Neural cell (in vitro differentiated cells): Measurements from ENCODE around the gene WIF1. TPM values are rescaled to one million over a fixed set of nuclear protein-coding genes. Genes with fewer than 3 reads are reported as not detected.

ENCODE experiments used
- H2AFZ ChIP-seq: fragments of 200-600, 300-800 bp; sonication (generic), shearing (Covaris generic); 2 replicates; pipeline ENCODE4 v1.6.0; 2014; ENCODE audit warnings: low read depth, mild to moderate bottlenecking, antibody characterized with exemption, low read length, moderate library complexity
- H3F3A ChIP-seq: fragments of 200-600 bp; shearing (Covaris generic); 2 replicates; pipeline ENCODE4 v1.6.1; 2016; ENCODE audit warnings: mild to moderate bottlenecking, moderate library complexity, mixed read lengths, antibody characterized with exemption, low read length; ENCODE audit not compliant: insufficient read depth, poor library complexity, severe bottlenecking
- H3K27ac ChIP-seq: fragments of 200-600, 300-800 bp; sonication (generic), shearing (Covaris generic); 2 replicates; pipeline ENCODE4 v1.5.1; 2014; ENCODE audit warnings: mild to moderate bottlenecking, low read length, moderate library complexity
- H3K27me3 ChIP-seq: fragments of 300-800, 200-600 bp; sonication (generic), shearing (Covaris generic); 2 replicates; pipeline ENCODE4 v1.6.0; 2014; ENCODE audit warnings: mild to moderate bottlenecking, low read depth, low read length, moderate library complexity; ENCODE audit not compliant: insufficient read depth
- H3K36me3 ChIP-seq: fragments of 300-800, 200-600 bp; sonication (generic), shearing (Covaris generic); 2 replicates; pipeline ENCODE4 v1.5.1; 2014; ENCODE audit warnings: mild to moderate bottlenecking, antibody characterized with exemption, low read length, moderate library complexity; ENCODE audit not compliant: insufficient read depth
- H3K4me2 ChIP-seq: fragments of 300-800, 200-600 bp; sonication (generic), shearing (Covaris generic); 2 replicates; pipeline ENCODE4 v1.6.0; 2014; ENCODE audit warnings: mild to moderate bottlenecking, low read length
- H3K4me3 ChIP-seq: fragments of 300-800, 200-600 bp; sonication (generic), shearing (Covaris generic); 2 replicates; pipeline ENCODE4 v1.5.1; 2014; ENCODE audit warnings: mild to moderate bottlenecking, low read length, moderate library complexity
- H3K79me2 ChIP-seq: fragments of 200-600 bp; shearing (Covaris generic); replicated peaks from 2 replicates; pipeline ENCODE4 v1.6.0; 2014; ENCODE audit warnings: mild to moderate bottlenecking, low read length, moderate library complexity; ENCODE audit not compliant: insufficient read depth
- H3K9ac ChIP-seq: fragments of 300-800, 200-600 bp; sonication (generic), shearing (Covaris generic); 2 replicates; pipeline ENCODE4 v1.6.1; 2016; ENCODE audit warnings: mild to moderate bottlenecking, low read length, mixed read lengths
- H3K9me2 ChIP-seq: fragments of 200-600 bp; shearing (Covaris generic); 2 replicates; pipeline ENCODE4 v1.6.1; 2016; ENCODE audit warnings: mild to moderate bottlenecking, low read length, mixed read lengths; ENCODE audit not compliant: insufficient read depth
- H3K9me3 ChIP-seq: fragments of 200-600, 300-800 bp; sonication (generic), shearing (Covaris generic); 2 replicates; pipeline ENCODE4 v1.6.1; 2016; ENCODE audit warnings: mild to moderate bottlenecking, mixed run types, low read length, moderate library complexity, mixed read lengths
- H4K20me1 ChIP-seq: fragments of 200-600 bp; shearing (Covaris generic); 2 replicates; pipeline ENCODE4 v1.6.1; 2016; ENCODE audit warnings: mild to moderate bottlenecking, mixed run types; ENCODE audit not compliant: insufficient read depth
- CTCF ChIP-seq: fragments of 450-650 bp; IDR thresholded peaks from 2 replicates; pipeline ENCODE4 v1.5.1; 2014; ENCODE audit warnings: antibody characterized with exemption, mild to moderate bottlenecking, moderate library complexity; ENCODE audit not compliant: poor library complexity, severe bottlenecking
- EP300 ChIP-seq: fragments of 450-650 bp; conservative IDR thresholded peaks from 2 replicates; pipeline ENCODE4 v1.6.1; 2014; ENCODE audit warnings: antibody characterized with exemption, mild to moderate bottlenecking, moderate library complexity; ENCODE audit not compliant: poor library complexity, severe bottlenecking
- EZH2 ChIP-seq: fragments of 200-600, 300-800 bp; shearing (Covaris generic), sonication (generic); IDR thresholded peaks from 2 replicates; pipeline ENCODE4 v1.6.1; 2014; ENCODE audit warnings: antibody characterized with exemption, low read length, borderline replicate concordance, mild to moderate bottlenecking; ENCODE audit not compliant: insufficient read depth, poor library complexity, severe bottlenecking
- MXI1 ChIP-seq: fragments of 450-650 bp; conservative IDR thresholded peaks from 2 replicates; pipeline ENCODE4 v1.6.1; 2014; ENCODE audit warnings: antibody characterized with exemption, mild to moderate bottlenecking; ENCODE audit not compliant: poor library complexity, severe bottlenecking
- POLR2AphosphoS5 ChIP-seq: IDR thresholded peaks from 2 replicates; pipeline ENCODE4 v1.6.1; 2012
- RAD21 ChIP-seq: fragments of 450-650 bp; conservative IDR thresholded peaks from 2 replicates; pipeline ENCODE4 v1.6.1; 2014; ENCODE audit warnings: antibody characterized with exemption, mild to moderate bottlenecking, moderate library complexity
- SMC3 ChIP-seq: fragments of 450-650 bp; conservative IDR thresholded peaks from 2 replicates; pipeline ENCODE4 v1.6.1; 2014; ENCODE audit warnings: antibody characterized with exemption, mild to moderate bottlenecking, moderate library complexity; ENCODE audit not compliant: poor library complexity
- TAF1 ChIP-seq: IDR thresholded peaks from 2 replicates; pipeline ENCODE4 v1.6.1; 2012; ENCODE audit warnings: low read depth
- polyA plus RNA-seq: library from polyadenylated mRNA; depleted of rRNA; stranded (reverse); fragments of >200 nt; gene quantifications from 2 replicates; pipeline ENCODE4 v1.2.3, GENCODE V29; 2014
- TF ChIP-seq, protein P1 (sequence below): IDR thresholded peaks from 2 replicates; pipeline ENCODE4 v1.6.1; 2012; ENCODE audit warnings: borderline replicate concordance

WIF1 gene
- polyA plus RNA-seq, 1 donor from 2014 or later, result 0.77 TPM

DNA sequence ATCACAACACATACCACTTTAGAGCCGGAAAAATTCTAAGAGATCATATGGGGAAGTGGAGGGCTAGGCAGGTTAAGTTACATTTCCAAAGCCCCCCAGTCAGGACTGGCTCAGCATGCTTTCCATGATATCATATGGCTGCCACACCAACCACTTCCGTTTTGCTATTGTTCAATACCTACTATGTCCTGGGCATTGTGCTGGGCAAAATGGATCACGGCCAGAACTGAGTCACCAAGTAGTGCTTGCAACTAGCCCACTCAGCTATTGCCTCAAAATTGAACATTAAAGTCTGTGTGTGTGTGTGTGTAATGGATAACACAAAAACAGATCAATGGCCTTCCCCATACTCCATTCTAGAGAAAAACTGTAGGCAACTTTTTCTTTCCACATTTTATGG, 22.7 kb downstream of the WIF1 start:
- H3F3A ChIP-seq, result no peaks in the 10 kb centered on the region
- H3K4me3 ChIP-seq, result no peak overlapping the region
- H3K4me2 ChIP-seq, result no peak overlapping the region
- H3K27ac ChIP-seq, result no peak overlapping the region
- no peaks in the 10 kb centered on the region for H4K20me1 ChIP-seq
- no peaks in the 10 kb centered on the region for H3K27me3 ChIP-seq
- no peaks in the 10 kb centered on the region for H3K9me3 ChIP-seq
- H3K36me3 ChIP-seq, result no peaks in the 10 kb centered on the region
- H3K9me2 ChIP-seq, result no peaks in the 10 kb centered on the region
- TF ChIP-seq, protein P1, sequence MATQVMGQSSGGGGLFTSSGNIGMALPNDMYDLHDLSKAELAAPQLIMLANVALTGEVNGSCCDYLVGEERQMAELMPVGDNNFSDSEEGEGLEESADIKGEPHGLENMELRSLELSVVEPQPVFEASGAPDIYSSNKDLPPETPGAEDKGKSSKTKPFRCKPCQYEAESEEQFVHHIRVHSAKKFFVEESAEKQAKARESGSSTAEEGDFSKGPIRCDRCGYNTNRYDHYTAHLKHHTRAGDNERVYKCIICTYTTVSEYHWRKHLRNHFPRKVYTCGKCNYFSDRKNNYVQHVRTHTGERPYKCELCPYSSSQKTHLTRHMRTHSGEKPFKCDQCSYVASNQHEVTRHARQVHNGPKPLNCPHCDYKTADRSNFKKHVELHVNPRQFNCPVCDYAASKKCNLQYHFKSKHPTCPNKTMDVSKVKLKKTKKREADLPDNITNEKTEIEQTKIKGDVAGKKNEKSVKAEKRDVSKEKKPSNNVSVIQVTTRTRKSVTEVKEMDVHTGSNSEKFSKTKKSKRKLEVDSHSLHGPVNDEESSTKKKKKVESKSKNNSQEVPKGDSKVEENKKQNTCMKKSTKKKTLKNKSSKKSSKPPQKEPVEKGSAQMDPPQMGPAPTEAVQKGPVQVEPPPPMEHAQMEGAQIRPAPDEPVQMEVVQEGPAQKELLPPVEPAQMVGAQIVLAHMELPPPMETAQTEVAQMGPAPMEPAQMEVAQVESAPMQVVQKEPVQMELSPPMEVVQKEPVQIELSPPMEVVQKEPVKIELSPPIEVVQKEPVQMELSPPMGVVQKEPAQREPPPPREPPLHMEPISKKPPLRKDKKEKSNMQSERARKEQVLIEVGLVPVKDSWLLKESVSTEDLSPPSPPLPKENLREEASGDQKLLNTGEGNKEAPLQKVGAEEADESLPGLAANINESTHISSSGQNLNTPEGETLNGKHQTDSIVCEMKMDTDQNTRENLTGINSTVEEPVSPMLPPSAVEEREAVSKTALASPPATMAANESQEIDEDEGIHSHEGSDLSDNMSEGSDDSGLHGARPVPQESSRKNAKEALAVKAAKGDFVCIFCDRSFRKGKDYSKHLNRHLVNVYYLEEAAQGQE, result no peak
- TF ChIP-seq SMC3 (no peak), CTCF (no peak), EZH2 (no peak), TAF1 (no peak), RAD21 (no peak), MXI1 (no peak), EP300 (no peak), POLR2AphosphoS5 (no peak)
- no peaks in the 10 kb centered on the region for H3K79me2 ChIP-seq
- H2AFZ ChIP-seq, result no peak overlapping the region
- no peak overlapping the region for H3K9ac ChIP-seq

- TF ChIP-seq POLR2AphosphoS5, result no peak
- no peak for TF ChIP-seq MXI1
- no peak for TF ChIP-seq RAD21
- no peak overlapping the region for H3K27ac ChIP-seq
- H4K20me1 ChIP-seq, result no peaks in the 10 kb centered on the region
- no peaks in the 10 kb centered on the region for H3K36me3 ChIP-seq
- no peaks in the 10 kb centered on the region for H3K79me2 ChIP-seq
- no peak overlapping the region for H3K4me2 ChIP-seq
- H3K27me3 ChIP-seq, result no peaks in the 10 kb centered on the region
- no peaks in the 10 kb centered on the region for H3K9me2 ChIP-seq
- H3K4me3 ChIP-seq, result no peak overlapping the region
- H3F3A ChIP-seq, result no peaks in the 10 kb centered on the region
- H2AFZ ChIP-seq, result no peak overlapping the region
- no peaks in the 10 kb centered on the region for H3K9me3 ChIP-seq
- H3K9ac ChIP-seq, result no peak overlapping the region
These were observed 26.4 kb downstream of the WIF1 start for GRCh38 chr12:65094722-65095121.

- Histone ChIP-seq H3K9me3 (no peaks in the 10 kb centered on the region), H3K27ac (no peak overlapping the region), H3K27me3 (no peaks in the 10 kb centered on the region), H3K36me3 (no peaks in the 10 kb centered on the region), H2AFZ (no peak overlapping the region), H4K20me1 (no peaks in the 10 kb centered on the region), H3K9ac (no peak overlapping the region), H3K4me2 (no peak overlapping the region), H3K9me2 (no peaks in the 10 kb centered on the region), H3K4me3 (no peak overlapping the region), H3K79me2 (no peaks in the 10 kb centered on the region), H3F3A (no peaks in the 10 kb centered on the region)
- no peak for TF ChIP-seq EZH2
- TF ChIP-seq, protein P1, result no peak
- TF ChIP-seq EP300, result no peak
- TF ChIP-seq MXI1, result no peak
- no peak for TF ChIP-seq RAD21
- TF ChIP-seq CTCF, result no peak
- no peak for TF ChIP-seq SMC3
- TF ChIP-seq TAF1, result no peak
- TF ChIP-seq POLR2AphosphoS5, result no peak
These were observed 27.5 kb downstream of the WIF1 start for GRCh38 chr12:65093606-65094005.
